Naive B cell (primary cell): Measurements from ENCODE around the gene ESPN. TPM values are rescaled to one million over a fixed set of nuclear protein-coding genes. Genes with fewer than 3 reads are reported as not detected.

ENCODE experiments used
- ATAC-seq, 2 donors: fragments of 150-1000 bp; cut with Tn5 transposase; 2 replicates each; pipeline ENCODE4 v1.10.0; 2021; ENCODE audit warnings: low read depth in 2 of 2, mild to moderate bottlenecking in 2 of 2, moderate library complexity in 2 of 2
- DNase-seq: peaks from one replicate; pipeline ENCODE4 v3.0.0; 2022
- H3K27ac Mint-ChIP-seq, 6 donors: one replicate each; pipeline ENCODE4 v1.8.0; 2020 to 2022; ENCODE audit warnings: mild to moderate bottlenecking in 6 of 6, mixed read lengths in 6 of 6, moderate library complexity in 5 of 6, inconsistent platforms in 2 of 6
- H3K27me3 Mint-ChIP-seq, 3 donors: one replicate each; pipeline ENCODE4 v1.8.0; 2021 to 2022; ENCODE audit warnings: mixed read lengths in 3 of 3, mild to moderate bottlenecking in 1 of 3
- H3K36me3 Mint-ChIP-seq, 2 donors: one replicate each; pipeline ENCODE4 v1.8.0; 2020 to 2022; ENCODE audit warnings: mixed read lengths in 2 of 2, inconsistent platforms in 1 of 2, mild to moderate bottlenecking in 1 of 2
- H3K4me1 Mint-ChIP-seq, 3 donors: one replicate each; pipeline ENCODE4 v1.8.0; 2020 to 2022; ENCODE audit warnings: mixed read lengths in 3 of 3, inconsistent platforms in 1 of 3, mild to moderate bottlenecking in 1 of 3, moderate library complexity in 1 of 3
- H3K4me3 Mint-ChIP-seq, 8 donors: one replicate each; pipeline ENCODE4 v1.8.0; 2020 to 2022; ENCODE audit warnings: mild to moderate bottlenecking in 8 of 8, mixed read lengths in 8 of 8, moderate library complexity in 8 of 8, inconsistent platforms in 2 of 8
- H3K9me3 Mint-ChIP-seq, 7 donors: one replicate each; pipeline ENCODE4 v1.8.0; 2020 to 2022; ENCODE audit warnings: mixed read lengths in 7 of 7, mild to moderate bottlenecking in 5 of 7, inconsistent platforms in 2 of 7, moderate library complexity in 1 of 7
- polyA plus RNA-seq, 6 donors: library from polyadenylated mRNA; unstranded; fragments of 300-500 nt; fragmentation: Illumina TruSeq; gene quantifications; one replicate each; pipeline ENCODE4 v1.2.3, GENCODE V29; 2021; ENCODE audit warnings: low read depth in 6 of 6

Gene ESPN
- polyA plus RNA-seq, 6 donors from 2014 or later = not detected

GRCh38 chr1:6468729-6469461 lies 44.3 kb downstream of the ESPN start:
- no peak overlapping the region for H3K27ac Mint-ChIP-seq
- peaks cover 15 to 32% (median 25%) of the 10 kb centered on the region in 3 donors for H3K27me3 Mint-ChIP-seq
- no peaks in the 10 kb centered on the region for H3K36me3 Mint-ChIP-seq
- no peak for DNase-seq
- no peaks in the 10 kb centered on the region for H3K9me3 Mint-ChIP-seq
- peaks cover 0 to 6% (median 3%) of the 10 kb centered on the region in 3 donors for H3K4me1 Mint-ChIP-seq
- ATAC-seq = no peak
- H3K4me3 Mint-ChIP-seq = peak overlapping the region in 1 of 8 donors; percentile 76

DNA sequence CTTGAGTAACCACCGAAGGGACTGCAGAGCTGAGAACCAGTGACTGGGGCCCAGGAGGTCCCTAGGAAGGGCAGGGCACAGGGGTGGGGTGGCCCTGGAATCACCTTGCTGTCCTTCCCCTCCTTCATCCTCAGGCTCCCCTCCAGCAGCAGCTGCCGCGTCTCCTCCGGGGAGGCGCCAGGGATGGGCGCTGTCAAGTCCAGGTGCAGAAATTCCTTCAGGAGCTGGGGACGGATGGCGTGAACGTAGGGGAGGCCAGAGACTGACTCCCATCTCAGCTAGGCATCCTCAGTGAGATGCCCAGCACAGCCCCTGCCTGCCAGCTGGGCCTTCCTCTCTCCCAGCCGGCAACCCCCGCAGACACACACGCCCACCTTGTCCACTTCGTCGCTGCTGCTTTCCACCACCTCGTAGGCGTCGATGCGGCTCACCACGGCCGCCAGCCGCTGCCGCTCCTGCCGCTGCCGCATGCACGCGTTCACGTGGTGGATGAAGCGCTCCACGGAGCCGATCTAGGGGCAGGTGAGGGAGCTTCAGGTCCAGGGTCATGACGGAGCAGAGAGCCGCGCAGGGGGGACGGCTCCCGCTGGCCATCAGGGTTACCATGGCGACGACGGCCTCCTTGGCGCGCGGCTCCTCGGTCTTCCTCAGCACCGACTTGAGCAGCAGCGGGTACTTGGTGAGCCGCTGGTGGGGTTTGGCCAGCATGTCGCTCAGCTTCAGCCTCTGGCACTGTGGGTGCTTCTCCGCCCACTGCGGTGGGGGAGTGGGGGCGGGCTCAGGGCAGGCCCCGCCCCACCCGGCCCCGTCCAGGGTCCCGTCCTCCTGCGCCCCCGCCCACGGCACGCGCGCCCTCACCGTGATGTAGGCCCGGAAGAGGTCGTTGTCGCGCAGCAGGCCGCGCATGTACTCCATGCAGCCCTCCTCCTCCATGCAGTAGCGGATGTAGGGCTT lies 45.8 kb downstream of the ESPN start:
- Mint-ChIP-seq H3K4me1 (peaks cover 0 to 3% (median 3%) of the 10 kb centered on the region in 3 donors), H3K4me3 (no peak overlapping the region), H3K36me3 (no peaks in the 10 kb centered on the region), H3K27me3 (peaks cover 4 to 18% (median 10%) of the 10 kb centered on the region in 3 donors), H3K9me3 (no peaks in the 10 kb centered on the region), H3K27ac (no peak overlapping the region)
- ATAC-seq = no peak
- DNase-seq = no peak

DNA sequence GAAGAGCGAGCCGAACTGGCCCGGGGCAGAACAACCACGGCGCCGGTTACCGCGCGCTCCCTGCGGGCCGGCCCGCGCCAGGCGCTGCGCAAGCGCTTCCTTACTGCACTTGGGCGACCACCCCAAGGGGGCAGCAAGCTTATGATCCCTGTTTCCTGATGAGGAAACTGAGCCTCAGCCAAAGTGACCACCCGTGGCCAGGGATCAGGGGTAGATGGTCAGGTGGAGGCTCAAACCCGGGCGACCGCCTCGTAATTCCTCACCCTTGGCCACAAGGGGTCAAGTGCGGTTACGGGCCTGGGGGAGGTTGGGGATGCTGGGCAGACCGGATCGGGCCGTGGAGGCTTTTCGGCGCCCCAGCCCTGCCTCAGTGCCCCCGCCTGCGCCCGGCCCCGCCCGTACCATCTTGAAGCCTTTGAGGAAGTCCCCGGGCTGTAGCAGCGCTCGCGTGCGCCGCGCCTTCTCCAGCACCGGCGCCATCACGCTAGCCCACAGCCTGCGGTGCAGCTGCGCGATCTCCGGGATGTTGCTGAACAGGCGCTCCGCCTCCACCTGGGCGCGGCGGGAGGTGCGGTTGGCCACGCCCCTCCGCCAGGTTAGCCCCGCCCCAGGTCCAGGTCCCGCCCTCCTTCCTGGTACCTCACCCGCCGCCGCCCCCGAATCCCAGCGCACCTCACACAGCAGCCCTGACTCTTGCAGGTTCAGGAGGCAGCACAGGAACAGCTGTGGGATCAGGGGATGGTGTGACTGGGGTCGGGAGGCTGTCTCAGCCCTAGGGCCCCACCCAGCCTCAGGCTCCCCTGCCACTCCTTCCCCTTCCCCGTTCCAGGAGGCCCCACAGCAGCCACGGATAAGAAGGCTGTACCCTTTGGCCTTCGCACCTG lies 46.8 kb downstream of the ESPN start:
- H3K27ac Mint-ChIP-seq = no peak overlapping the region
- no peaks in the 10 kb centered on the region for H3K9me3 Mint-ChIP-seq
- no peak overlapping the region for H3K4me3 Mint-ChIP-seq
- DNase-seq = no peak
- no peak for ATAC-seq
- H3K27me3 Mint-ChIP-seq = peaks cover 4 to 22% (median 10%) of the 10 kb centered on the region in 3 donors
- peaks cover 0 to 8% (median 2%) of the 10 kb centered on the region in 3 donors for H3K4me1 Mint-ChIP-seq
- H3K36me3 Mint-ChIP-seq = no peaks in the 10 kb centered on the region

DNA sequence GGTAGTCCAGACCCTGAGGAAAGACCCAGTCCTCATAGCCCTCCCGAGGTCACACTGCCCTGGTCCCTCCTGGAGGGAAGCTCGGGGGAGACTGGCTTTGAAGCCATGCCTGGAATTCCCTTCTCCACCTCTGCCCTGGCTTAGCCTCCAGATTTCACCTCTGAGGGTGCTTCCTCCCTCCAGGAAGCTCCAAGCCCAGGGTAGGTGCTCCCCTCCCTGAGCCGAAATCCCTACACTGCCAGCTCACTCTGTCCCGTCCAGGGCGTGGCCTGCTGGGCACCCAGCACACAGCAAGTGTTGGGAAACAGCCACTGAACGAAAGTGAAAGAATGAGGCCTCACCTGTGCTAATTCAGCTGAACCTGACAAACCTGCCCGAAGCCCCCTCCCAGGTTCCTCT lies 47.4 kb downstream of the ESPN start:
- Mint-ChIP-seq H3K27me3 (peaks cover 2 to 18% (median 7%) of the 10 kb centered on the region in 3 donors), H3K9me3 (no peaks in the 10 kb centered on the region), H3K36me3 (no peaks in the 10 kb centered on the region), H3K27ac (no peak overlapping the region), H3K4me1 (peaks cover 0 to 8% (median 2%) of the 10 kb centered on the region in 3 donors), H3K4me3 (no peak overlapping the region)
- DNase-seq (no peak), ATAC-seq (no peak)

DNA sequence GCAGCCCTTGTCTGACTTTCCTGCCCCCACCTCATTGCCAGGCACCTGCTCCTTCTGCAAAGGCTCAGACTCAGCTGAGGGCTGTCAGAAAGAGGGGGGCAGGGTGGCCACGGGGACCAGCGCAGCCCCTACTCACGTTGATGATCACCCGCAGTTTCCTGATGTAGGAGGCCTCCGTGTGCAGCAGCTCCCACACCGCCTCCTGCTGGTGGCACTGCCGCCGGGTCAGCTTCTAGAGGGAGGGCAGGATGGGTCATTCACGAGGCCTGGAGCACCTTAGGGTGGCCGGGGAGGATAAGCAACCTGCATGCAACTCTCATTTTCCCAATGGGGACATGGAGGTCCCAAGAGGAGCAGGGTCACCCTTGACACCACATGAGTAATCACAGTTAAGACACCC lies 47.8 kb downstream of the ESPN start:
- no peak overlapping the region for H3K27ac Mint-ChIP-seq
- H3K9me3 Mint-ChIP-seq = no peaks in the 10 kb centered on the region
- no peaks in the 10 kb centered on the region for H3K36me3 Mint-ChIP-seq
- H3K4me1 Mint-ChIP-seq = peaks cover 0 to 8% (median 2%) of the 10 kb centered on the region in 3 donors
- ATAC-seq = no peak
- H3K27me3 Mint-ChIP-seq = peaks cover 0 to 14% (median 3%) of the 10 kb centered on the region in 3 donors
- no peak overlapping the region for H3K4me3 Mint-ChIP-seq
- no peak for DNase-seq

GRCh38 chr1:6473156-6473555 lies 48.6 kb downstream of the ESPN start:
- Mint-ChIP-seq H3K36me3 (no peaks in the 10 kb centered on the region), H3K27ac (no peak overlapping the region), H3K27me3 (peaks cover 0 to 8% (median 0%) of the 10 kb centered on the region in 3 donors), H3K4me3 (no peak overlapping the region), H3K9me3 (no peaks in the 10 kb centered on the region), H3K4me1 (peaks cover 0 to 8% (median 2%) of the 10 kb centered on the region in 3 donors)
- ATAC-seq = no peak
- DNase-seq = no peak

- DNase-seq (no peak), ATAC-seq (no peak)
- no peaks in the 10 kb centered on the region for H3K9me3 Mint-ChIP-seq
- peaks cover 0 to 14% (median 0%) of the 10 kb centered on the region in 3 donors for H3K27me3 Mint-ChIP-seq
- peaks cover 0 to 8% (median 2%) of the 10 kb centered on the region in 3 donors for H3K4me1 Mint-ChIP-seq
- no peaks in the 10 kb centered on the region for H3K36me3 Mint-ChIP-seq
- no peak overlapping the region for H3K27ac Mint-ChIP-seq
- H3K4me3 Mint-ChIP-seq = no peak overlapping the region
Observed at GRCh38 chr1:6473974-6474814, 49.6 kb downstream of the ESPN start.

- Mint-ChIP-seq H3K27me3 (peaks cover 0 to 14% (median 0%) of the 10 kb centered on the region in 3 donors), H3K4me3 (no peak overlapping the region), H3K4me1 (peaks cover 0 to 8% (median 2%) of the 10 kb centered on the region in 3 donors), H3K27ac (no peak overlapping the region), H3K36me3 (no peaks in the 10 kb centered on the region), H3K9me3 (no peaks in the 10 kb centered on the region)
- DNase-seq (no peak), ATAC-seq (no peak)
Observed at GRCh38 chr1:6474815-6475282, 50.3 kb downstream of the ESPN start.

GRCh38 chr1:6475381-6476133 lies 51.0 kb downstream of the ESPN start:
- H3K36me3 Mint-ChIP-seq = no peaks in the 10 kb centered on the region
- DNase-seq (peak; percentile 58), ATAC-seq (peak; percentile 78 to 91)
- peaks cover 0 to 8% (median 2%) of the 10 kb centered on the region in 3 donors for H3K4me1 Mint-ChIP-seq
- H3K27ac Mint-ChIP-seq = no peak overlapping the region
- no peak overlapping the region for H3K4me3 Mint-ChIP-seq
- no peaks in the 10 kb centered on the region for H3K9me3 Mint-ChIP-seq
- H3K27me3 Mint-ChIP-seq = peaks cover 0 to 14% (median 0%) of the 10 kb centered on the region in 3 donors

GRCh38 chr1:6476483-6476882 lies 51.9 kb downstream of the ESPN start:
- H3K9me3 Mint-ChIP-seq = no peaks in the 10 kb centered on the region

GRCh38 chr1:6477039-6477820 lies 52.7 kb downstream of the ESPN start:
- no peak overlapping the region for H3K4me3 Mint-ChIP-seq
- ATAC-seq (no peak), DNase-seq (no peak)
- peak overlapping the region in 1 of 6 donors; percentile 10 for H3K27ac Mint-ChIP-seq
- peaks cover 0 to 8% (median 2%) of the 10 kb centered on the region in 3 donors for H3K4me1 Mint-ChIP-seq
- no peaks in the 10 kb centered on the region for H3K9me3 Mint-ChIP-seq
- no peaks in the 10 kb centered on the region for H3K36me3 Mint-ChIP-seq
- peaks cover 4 to 26% (median 6%) of the 10 kb centered on the region in 3 donors for H3K27me3 Mint-ChIP-seq

More at GRCh38 chr1:6476483-6476882, 51.9 kb downstream of the ESPN start:
- DNase-seq (no peak), ATAC-seq (no peak)
- no peak overlapping the region for H3K4me3 Mint-ChIP-seq
- peaks cover 0 to 21% (median 0%) of the 10 kb centered on the region in 3 donors for H3K27me3 Mint-ChIP-seq
- H3K4me1 Mint-ChIP-seq = peaks cover 0 to 8% (median 2%) of the 10 kb centered on the region in 3 donors
- no peaks in the 10 kb centered on the region for H3K36me3 Mint-ChIP-seq
- H3K27ac Mint-ChIP-seq = no peak overlapping the region
